MM.1S (cell line): ENCODE measurements around the gene LGR5.

Source experiments
- CTCF ChIP-seq: fragments of 300-600 bp; sonication (generic); IDR thresholded peaks from 2 replicates; pipeline ENCODE4 v1.5.1; 2016; ENCODE audit warnings: antibody characterized with exemption, low read length, mixed read lengths
- EZH2 ChIP-seq: fragments of 300-600 bp; sonication (generic); optimal IDR thresholded peaks from 2 replicates; pipeline ENCODE3; 2017; ENCODE audit warnings: low read depth, mild to moderate bottlenecking, antibody characterized with exemption, low read length, mixed read lengths

DNA sequence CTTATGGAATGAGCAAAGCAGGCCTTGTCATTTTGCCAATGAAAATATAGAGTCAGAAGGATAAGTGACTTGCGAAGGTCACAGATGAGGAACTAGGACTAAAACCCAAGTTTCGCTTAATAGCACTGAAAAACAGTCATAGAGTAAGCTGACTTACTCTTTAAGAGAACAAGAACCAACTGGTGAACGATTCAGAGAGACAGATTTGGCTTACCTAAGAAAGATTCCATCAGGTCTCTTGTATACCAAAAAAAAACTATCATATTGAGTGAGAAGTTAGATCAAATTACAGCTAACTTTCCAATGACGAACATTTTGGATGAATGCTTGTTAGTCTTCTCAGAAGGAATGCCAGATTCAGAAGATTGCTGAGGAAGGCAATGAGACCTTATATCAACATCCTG, 149.9 kb downstream of the LGR5 start:
- no peak for TF ChIP-seq EZH2
- TF ChIP-seq CTCF = no peak
